SK-N-SH (cell line): ENCODE results near the gene CASZ1. TPM values are rescaled to one million over a fixed set of nuclear protein-coding genes. Genes with fewer than 3 reads are reported as not detected.

ENCODE experiments used
- CTCF ChIA-PET: fragments of 300-600, 350-600 bp; formaldehyde crosslinking; extraction: SDS; loops from one replicate; lab custom pipeline; 2021; lab: Yijun Ruan, JAX
- POLR2A ChIA-PET: fragments of 350-600 bp; sonication (Branson Sonifier 250); formaldehyde crosslinking; extraction: SDS; loops from one replicate; lab custom pipeline; 2020; ENCODE audit warnings: antibody characterized with exemption, inconsistent platforms; lab: Yijun Ruan, JAX
- DNase-seq: peaks from one replicate; pipeline ENCODE4 v3.0.0; 2012
- H2AFZ ChIP-seq: fragments of 200-600 bp; sonication (generic); 2 replicates; pipeline ENCODE4 v1.8.1; 2016; ENCODE audit warnings: antibody characterized with exemption, mild to moderate bottlenecking, low read depth
- H3F3A ChIP-seq: fragments of 200-600 bp; sonication (generic); replicated peaks from 2 replicates; pipeline ENCODE3; 2016; ENCODE audit warnings: antibody characterized with exemption, mild to moderate bottlenecking; ENCODE audit not compliant: insufficient read depth
- H3K27ac ChIP-seq, 2 experiments: fragments of 200-500 bp in 1 of 2; fragments of 200-600 bp in 1 of 2; sonication (Bioruptor generic) in 1 of 2; sonication (generic), shearing (Covaris generic) in 1 of 2; 2 replicates each; pipeline versions ENCODE4 v1.5.1 to v1.6.1; 2014 to 2016; ENCODE audit warnings: low read depth in 2 of 2, inconsistent platforms in 1 of 2, low read length in 1 of 2, mild to moderate bottlenecking in 1 of 2, mixed read lengths in 1 of 2
- H3K27me3 ChIP-seq: fragments of 200-600 bp; sonication (generic), shearing (Covaris generic); 2 replicates; pipeline ENCODE4 v1.6.1; 2016; ENCODE audit warnings: mixed run types; ENCODE audit not compliant: insufficient read depth
- H3K36me3 ChIP-seq, 2 experiments: fragments of 200-500 bp in 1 of 2; fragments of 200-600 bp in 1 of 2; sonication (Bioruptor generic) in 1 of 2; sonication (generic) in 1 of 2; replicated peaks in 1 of 2; 2 replicates each; pipeline versions ENCODE3 to v1.5.1; 2014 to 2016; ENCODE audit warnings: low read length in 1 of 2, mild to moderate bottlenecking in 1 of 2; ENCODE audit not compliant: insufficient read depth in 2 of 2, control insufficient read depth in 1 of 2
- H3K4me1 ChIP-seq, 2 experiments: fragments of 200-500 bp in 1 of 2; fragments of 200-600 bp in 1 of 2; sonication (Bioruptor generic) in 1 of 2; sonication (generic), shearing (Covaris generic) in 1 of 2; 2 replicates each; pipeline versions ENCODE4 v1.5.1 to v1.6.1; 2014 to 2016; ENCODE audit warnings: low read depth in 1 of 2, low read length in 1 of 2, mixed run types in 1 of 2; ENCODE audit not compliant: insufficient read depth in 2 of 2, control insufficient read depth in 1 of 2
- H3K4me2 ChIP-seq: fragments of 200-600 bp; sonication (generic), shearing (Covaris generic); 2 replicates; pipeline ENCODE4 v1.6.1; 2017; ENCODE audit warnings: mixed run types
- H3K4me3 ChIP-seq, 2 experiments: fragments of 200-500 bp in 1 of 2; fragments of 200-600 bp in 1 of 2; sonication (Bioruptor generic) in 1 of 2; sonication (generic), shearing (Covaris generic) in 1 of 2; 2 replicates each; pipeline versions ENCODE4 v1.5.1 to v1.8.1; 2014 to 2016; ENCODE audit warnings: low read depth in 2 of 2, inconsistent platforms in 1 of 2, low read length in 1 of 2, mild to moderate bottlenecking in 1 of 2, mixed read lengths in 1 of 2, moderate library complexity in 1 of 2
- H3K79me2 ChIP-seq: fragments of 200-600 bp; sonication (generic); 2 replicates; pipeline ENCODE4 v1.8.1; 2017; ENCODE audit warnings: mild to moderate bottlenecking; ENCODE audit not compliant: insufficient read depth
- H3K9ac ChIP-seq: fragments of 200-600 bp; sonication (generic); 2 replicates; pipeline ENCODE4 v1.6.1; 2017; ENCODE audit warnings: mixed run types
- H3K9me2 ChIP-seq: fragments of 200-600 bp; sonication (generic); 2 replicates; pipeline ENCODE4 v1.6.1; 2017; ENCODE audit warnings: mixed run types
- H3K9me3 ChIP-seq: fragments of 200-600 bp; sonication (generic); 2 replicates; pipeline ENCODE4 v1.6.1; 2017; ENCODE audit warnings: mixed run types, mild to moderate bottlenecking, moderate library complexity
- H4K20me1 ChIP-seq: fragments of 200-600 bp; sonication (generic); 2 replicates; pipeline ENCODE4 v1.6.1; 2017; ENCODE audit warnings: mild to moderate bottlenecking, mixed run types; ENCODE audit not compliant: insufficient read depth
- FOSL2 ChIP-seq: IDR thresholded peaks from 2 replicates; pipeline ENCODE4 v1.4.0; 2012; ENCODE audit warnings: low read depth, mild to moderate bottlenecking, moderate library complexity, borderline replicate concordance
- JUND ChIP-seq: IDR thresholded peaks from 2 replicates; pipeline ENCODE4 v1.4.0; 2012
- MXI1 ChIP-seq: IDR thresholded peaks from 2 replicates; pipeline ENCODE4 v1.6.1; 2012; ENCODE audit warnings: mild to moderate bottlenecking, low read depth, low read length, improper control_type of control experiment
- NFIC ChIP-seq: IDR thresholded peaks from 2 replicates; pipeline ENCODE4 v1.4.0; 2012; ENCODE audit warnings: borderline replicate concordance
- REST ChIP-seq: IDR thresholded peaks from 2 replicates; pipeline ENCODE4 v1.6.1; 2012; ENCODE audit warnings: mild to moderate bottlenecking, low read depth, low read length, moderate library complexity
- USF1 ChIP-seq: IDR thresholded peaks from 2 replicates; pipeline ENCODE4 v1.4.0; 2012; ENCODE audit warnings: low read depth, borderline replicate concordance
- WGBS: methylation state at CpG from one replicate; pipeline ENCODE4 v1.1.6; 2017; ENCODE audit warnings: low lambda C conversion rate; 5-methylcytosine and 5-hydroxymethylcytosine counted together
- polyA plus RNA-seq, 3 experiments: library from polyadenylated mRNA; depleted of rRNA; stranded (reverse); fragments of >200 nt; gene quantifications; 2 replicates each; pipeline ENCODE4 v1.2.3, GENCODE V29; 2012

Gene CASZ1
- polyA plus RNA-seq, 1 of the 3 experiments (the other 2 are of a cell fraction): 0.51 TPM

GRCh38 chr1:10818262-10819197, 22.1 kb upstream of the CASZ1 start:
- Histone ChIP-seq H3K4me1 (no peaks in the 10 kb centered on the region; a peak in 1 of 4 replicates), H3K27me3 (no peaks in the 10 kb centered on the region; the same call in 1 of the 2 replicates), H3K4me3 (no peak overlapping the region), H3F3A (no peaks in the 10 kb centered on the region), H3K9me3 (no peaks in the 10 kb centered on the region), H4K20me1 (no peaks in the 10 kb centered on the region), H3K9ac (no peak overlapping the region), H3K4me2 (no peak overlapping the region), H3K79me2 (no peaks in the 10 kb centered on the region), H3K9me2 (no peaks in the 10 kb centered on the region), H3K36me3 (no peaks in the 10 kb centered on the region), H3K27ac (no peak overlapping the region), H2AFZ (no peak overlapping the region)
- no peak for TF ChIP-seq USF1
- POLR2A ChIA-PET: no interaction called here
- no peak for DNase-seq
- WGBS: 70% methylated on average over 8 of the region's 17 CpGs
- CTCF ChIA-PET: no interaction called here

GRCh38 chr1:10816743-10817369, 20.4 kb upstream of the CASZ1 start:
- POLR2A ChIA-PET: no interaction called here
- H3K36me3 ChIP-seq: no peaks in the 10 kb centered on the region
- no peak overlapping the region for H3K4me3 ChIP-seq
- H3K9me3 ChIP-seq: no peaks in the 10 kb centered on the region
- H3K27me3 ChIP-seq: no peaks in the 10 kb centered on the region; the same call in 1 of the 2 replicates
- WGBS: 47% methylated on average over 8 of the region's 13 CpGs
- H3K27ac ChIP-seq: no peak overlapping the region
- CTCF ChIA-PET: interaction anchor here (0.6 to 1.4 kb wide), 2 partner anchors 16 to 49 kb away, joined by 3 read pairs; no protein-coding TSS in a partner anchor
- H2AFZ ChIP-seq: no peak overlapping the region
- no peaks in the 10 kb centered on the region for H4K20me1 ChIP-seq
- DNase-seq: no peak
- TF ChIP-seq REST: peak; percentile 72
- no peak for TF ChIP-seq FOSL2
- no peak for TF ChIP-seq MXI1
- no peak for TF ChIP-seq JUND
- no peak for TF ChIP-seq NFIC
- no peak overlapping the region for H3K9ac ChIP-seq
- no peaks in the 10 kb centered on the region for H3F3A ChIP-seq
- H3K4me2 ChIP-seq: no peak overlapping the region
- H3K79me2 ChIP-seq: no peaks in the 10 kb centered on the region
- H3K4me1 ChIP-seq: no peaks in the 10 kb centered on the region; a peak in 1 of 4 replicates
- H3K9me2 ChIP-seq: no peaks in the 10 kb centered on the region
